HG03159 (cell line): ENCODE measurements around the gene DENND4A.

Experiments used
- ATAC-seq: cut with Tn5 transposase; IDR thresholded peaks from one replicate; pipeline ENCODE4 v1.9.1; 2021; ENCODE audit warnings: mild to moderate bottlenecking, moderate library complexity; ENCODE audit not compliant: unreplicated experiment

DENND4A gene

GRCh38 chr15:65792138-65792987, at the start of gene DENND4A:
DENND4A (minus strand) TSS chr15:65792293; CDS start chr15:65756450, 35,843 bp downstream.
- ATAC-seq = peak; percentile 78

GRCh38 chr15:65841121-65841930, 49.2 kb upstream of the DENND4A start:
- no peak for ATAC-seq

GRCh38 chr15:65839985-65840384, 47.9 kb upstream of the DENND4A start:
- ATAC-seq = no peak

- no peak for ATAC-seq
These were observed 47.3 kb upstream of the DENND4A start for GRCh38 chr15:65839354-65839901.

- no peak for ATAC-seq
These were observed 45.5 kb upstream of the DENND4A start for GRCh38 chr15:65837301-65838294.

GRCh38 chr15:65836665-65837064, 44.6 kb upstream of the DENND4A start:
- ATAC-seq = no peak

GRCh38 chr15:65835447-65835846, 43.4 kb upstream of the DENND4A start:
- no peak for ATAC-seq

GRCh38 chr15:65834603-65835282, 42.6 kb upstream of the DENND4A start:
- ATAC-seq = no peak

GRCh38 chr15:65833501-65834205, 41.6 kb upstream of the DENND4A start:
- no peak for ATAC-seq

- ATAC-seq = no peak
These were observed 40.7 kb upstream of the DENND4A start for GRCh38 chr15:65832549-65833364.

- ATAC-seq = no peak
These were observed 37.2 kb upstream of the DENND4A start for GRCh38 chr15:65829130-65829764.

- no peak for ATAC-seq
These were observed 36.5 kb upstream of the DENND4A start for GRCh38 chr15:65828585-65828984.

- ATAC-seq = no peak
These were observed 35.0 kb upstream of the DENND4A start for GRCh38 chr15:65827065-65827464.

- ATAC-seq = no peak
These were observed 33.0 kb upstream of the DENND4A start for GRCh38 chr15:65824941-65825544.

GRCh38 chr15:65824031-65824743, 32.1 kb upstream of the DENND4A start:
- no peak for ATAC-seq

- ATAC-seq = no peak
These were observed 30.2 kb upstream of the DENND4A start for GRCh38 chr15:65822316-65822715.

GRCh38 chr15:65821070-65821469, 29.0 kb upstream of the DENND4A start:
- no peak for ATAC-seq
